ENCODE data around the gene GEN1. TPM values are rescaled to one million over a fixed set of nuclear protein-coding genes. Genes with fewer than 3 reads are reported as not detected.

GEN1 gene
- total RNA-seq, 1 donor from 2014 or later: 9.1 TPM

- H3K27me3 ChIP-seq (ENCODE audit: control insufficient read depth, insufficient read depth, low read length): no peaks in the 10 kb centered on the region
- no peak for DNase-seq (ENCODE audit: low read depth)
- no peak overlapping the region for H3K4me3 ChIP-seq (ENCODE audit: low read depth, low read length)
- H3K36me3 ChIP-seq (ENCODE audit: control insufficient read depth, insufficient read depth, low read length): no peaks in the 10 kb centered on the region
- no peak for TF ChIP-seq CTCF (IDR thresholded peaks at IDR 0.05; ENCODE audit: insufficient read depth, low read length, poor library complexity, severe bottlenecking)
Measured at GRCh38 chr2:17793803-17794354, 39.9 kb downstream of the GEN1 start.

- Histone ChIP-seq H3K36me3 (ENCODE audit: control insufficient read depth, insufficient read depth, low read length) (no peaks in the 10 kb centered on the region), H3K27me3 (ENCODE audit: control insufficient read depth, insufficient read depth, low read length) (no peaks in the 10 kb centered on the region), H3K4me3 (ENCODE audit: low read depth, low read length) (no peak overlapping the region)
- DNase-seq (ENCODE audit: low read depth): no peak
- no peak for TF ChIP-seq CTCF (IDR thresholded peaks at IDR 0.05; ENCODE audit: insufficient read depth, low read length, poor library complexity, severe bottlenecking)
Measured at GRCh38 chr2:17795309-17795708, 41.4 kb downstream of the GEN1 start.

GRCh38 chr2:17798338-17798737 is 44.4 kb downstream of the GEN1 start:
- Histone ChIP-seq H3K36me3 (ENCODE audit: control insufficient read depth, insufficient read depth, low read length) (no peaks in the 10 kb centered on the region), H3K4me3 (ENCODE audit: low read depth, low read length) (no peak overlapping the region), H3K27me3 (ENCODE audit: control insufficient read depth, insufficient read depth, low read length) (no peaks in the 10 kb centered on the region)
- no peak for DNase-seq (ENCODE audit: low read depth)
- TF ChIP-seq CTCF (IDR thresholded peaks at IDR 0.05; ENCODE audit: insufficient read depth, low read length, poor library complexity, severe bottlenecking): no peak

GRCh38 chr2:17799301-17800120 is 45.6 kb downstream of the GEN1 start:
- TF ChIP-seq CTCF (IDR thresholded peaks at IDR 0.05; ENCODE audit: insufficient read depth, low read length, poor library complexity, severe bottlenecking): no peak
- Histone ChIP-seq H3K36me3 (ENCODE audit: control insufficient read depth, insufficient read depth, low read length) (no peaks in the 10 kb centered on the region), H3K27me3 (ENCODE audit: control insufficient read depth, insufficient read depth, low read length) (no peaks in the 10 kb centered on the region), H3K4me3 (ENCODE audit: low read depth, low read length) (no peak overlapping the region)
- no peak for DNase-seq (ENCODE audit: low read depth)

- no peak for TF ChIP-seq CTCF (IDR thresholded peaks at IDR 0.05; ENCODE audit: insufficient read depth, low read length, poor library complexity, severe bottlenecking)
- Histone ChIP-seq H3K27me3 (ENCODE audit: control insufficient read depth, insufficient read depth, low read length) (no peaks in the 10 kb centered on the region), H3K4me3 (ENCODE audit: low read depth, low read length) (no peak overlapping the region), H3K36me3 (ENCODE audit: control insufficient read depth, insufficient read depth, low read length) (no peaks in the 10 kb centered on the region)
- no peak for DNase-seq (ENCODE audit: low read depth)
Measured at GRCh38 chr2:17800219-17800618, 46.3 kb downstream of the GEN1 start.
